Head of caudate nucleus (tissue), 42 donors: ENCODE measurements around the gene ARMH4.

Experiments
- DNase-seq, 42 donors: peaks; one replicate each; pipeline versions ENCODE4 v3.0.0 to v3.0.0-alpha.2; 2020 to 2021; ENCODE audit warnings: mixed read lengths in 7 of 42
- intact Hi-C: fragments of 100-400 bp; cut with DNase I; formaldehyde crosslinking; loops from one replicate; pipeline ENCODE4 v1.15.0; 2022

ARMH4 gene

GRCh38 chr14:58109744-58110143 lies 42.3 kb downstream of the ARMH4 start:
- DNase-seq, result no peak
- intact Hi-C loops, result loop anchor here (5.0 kb wide), 1 partner anchor 58 kb away; no protein-coding TSS in a partner anchor

GRCh38 chr14:58108717-58109116 lies 43.3 kb downstream of the ARMH4 start:
- intact Hi-C loops, result loop anchor here (5.0 kb wide), 1 partner anchor 59 kb away; no protein-coding TSS in a partner anchor
- no peak for DNase-seq

GRCh38 chr14:58107947-58108552 lies 44.0 kb downstream of the ARMH4 start:
- DNase-seq, result peak in 39 of 42 donors; percentile 8 to 81 (median 52)
- intact Hi-C loops, result loop anchor here (5.0 kb wide), 1 partner anchor 59 kb away; no protein-coding TSS in a partner anchor

- intact Hi-C loops, result loop anchor here (5.0 kb wide), 1 partner anchor 60 kb away; no protein-coding TSS in a partner anchor
- no peak for DNase-seq
Measured at GRCh38 chr14:58107041-58107440, 45.0 kb downstream of the ARMH4 start.

- no peak for DNase-seq
- intact Hi-C loops, result loop anchor here (5.0 kb wide), 1 partner anchor 61 kb away; no protein-coding TSS in a partner anchor
Measured at GRCh38 chr14:58106446-58106845, 45.6 kb downstream of the ARMH4 start.

GRCh38 chr14:58104808-58105207 lies 47.2 kb downstream of the ARMH4 start:
- no peak for DNase-seq
- intact Hi-C loops, result loop anchor here (5.0 kb wide), 1 partner anchor 62 kb away; no protein-coding TSS in a partner anchor

- DNase-seq, result no peak
- intact Hi-C loops, result no loop called here
Measured at GRCh38 chr14:58100735-58101368, 51.2 kb downstream of the ARMH4 start.

- intact Hi-C loops, result no loop called here
- no peak for DNase-seq
Measured at GRCh38 chr14:58099682-58100081, 52.3 kb downstream of the ARMH4 start.

- no peak for DNase-seq
- intact Hi-C loops, result no loop called here
Measured at GRCh38 chr14:58098507-58098906, 53.5 kb downstream of the ARMH4 start.

- intact Hi-C loops, result no loop called here
- DNase-seq, result no peak
Measured at GRCh38 chr14:58096731-58097130, 55.3 kb downstream of the ARMH4 start.

- no peak for DNase-seq
- intact Hi-C loops, result no loop called here
Measured at GRCh38 chr14:58091883-58092630, 60.0 kb downstream of the ARMH4 start.

GRCh38 chr14:58089612-58090011 lies 62.4 kb downstream of the ARMH4 start:
- intact Hi-C loops, result no loop called here
- DNase-seq, result no peak

GRCh38 chr14:58088961-58089360 lies 63.1 kb downstream of the ARMH4 start:
- no peak for DNase-seq
- intact Hi-C loops, result no loop called here

GRCh38 chr14:58085877-58086276 lies 66.1 kb downstream of the ARMH4 start:
- DNase-seq, result no peak
- intact Hi-C loops, result no loop called here

GRCh38 chr14:58082491-58083098 lies 69.4 kb downstream of the ARMH4 start:
- peak in 17 of 42 donors; percentile 12 to 65 (median 42) for DNase-seq
- intact Hi-C loops, result no loop called here

- intact Hi-C loops, result no loop called here
- no peak for DNase-seq
Measured at GRCh38 chr14:58082011-58082410, 70.0 kb downstream of the ARMH4 start.

- intact Hi-C loops, result loop anchor here (10.0 kb wide), 1 partner anchor 594 kb away; no protein-coding TSS in a partner anchor
- no peak for DNase-seq
Measured at GRCh38 chr14:58078471-58078870, 73.5 kb downstream of the ARMH4 start.

GRCh38 chr14:58078068-58078467 lies 73.9 kb downstream of the ARMH4 start:
- intact Hi-C loops, result loop anchor here (10.0 kb wide), 1 partner anchor 593 kb away; no protein-coding TSS in a partner anchor
- no peak for DNase-seq

- intact Hi-C loops, result loop anchor here (10.0 kb wide), 1 partner anchor 593 kb away; no protein-coding TSS in a partner anchor
- no peak for DNase-seq
Measured at GRCh38 chr14:58077621-58078020, 74.4 kb downstream of the ARMH4 start.
